Right lobe of liver (tissue), 6 donors: ENCODE results near the gene AFAP1. TPM values are rescaled to one million over a fixed set of nuclear protein-coding genes. Genes with fewer than 3 reads are reported as not detected.

Source experiments
- ATAC-seq, 4 donors: fragments of 200-7000 bp; cut with Tn5 transposase; one replicate each; pipeline ENCODE4 v1.9.1; 2020; ENCODE audit warnings: mild to moderate bottlenecking in 4 of 4, moderate library complexity in 4 of 4
- DNase-seq, 3 donors: peaks; one replicate each; pipeline ENCODE4 v3.0.0-alpha.2; 2020
- H3K27ac ChIP-seq, 3 donors: fragments of 200-600 bp; one replicate each; pipeline ENCODE4 v1.8.0; 2022
- H3K27me3 ChIP-seq, 2 donors: fragments of 200-600 bp; one replicate each; pipeline ENCODE4 v1.8.0; 2022
- H3K36me3 ChIP-seq, 4 donors: fragments of 200-600 bp; sonication (generic) in 1 of 4; one replicate each; pipeline versions ENCODE4 v1.5.1 to v1.8.0; 2017 to 2022; ENCODE audit warnings: control low read depth in 1 of 4
- H3K4me1 ChIP-seq, 4 donors: fragments of 200-600 bp; sonication (generic) in 1 of 4; one replicate each; pipeline versions ENCODE4 v1.5.1 to v1.8.0; 2017 to 2022; ENCODE audit warnings: control low read depth in 1 of 4
- H3K4me3 ChIP-seq, 3 donors: fragments of 200-600 bp; one replicate each; pipeline ENCODE4 v1.8.0; 2022
- H3K9me3 ChIP-seq, 4 donors: fragments of 200-600 bp; sonication (generic) in 1 of 4; one replicate each; pipeline versions ENCODE4 v1.5.1 to v1.8.0; 2017 to 2022; ENCODE audit warnings: control low read depth in 1 of 4
- POLR2A ChIP-seq: fragments of 450-650 bp; IDR thresholded peaks from one replicate; pipeline ENCODE4 v1.6.1; 2017; ENCODE audit warnings: antibody characterized with exemption, mild to moderate bottlenecking
- WGBS: methylation state at CpG from one replicate; pipeline ENCODE4 v1.1.6; 2018; ENCODE audit warnings: low coverage, low lambda C conversion rate; ENCODE audit not compliant: insufficient coverage; ENCODE audit errors: missing lambda C conversion rate; 5-methylcytosine and 5-hydroxymethylcytosine counted together
- intact Hi-C, 2 donors: fragments of 100-400 bp; cut with DNase I; formaldehyde crosslinking; loops; one replicate each; pipeline versions ENCODE4 v1.11.2 to v1.14.1; 2022
- total RNA-seq, 6 experiments: library from RNA; depleted of rRNA in 2 of 6; stranded (reverse); fragments of >200 nt in 2 of 6; fragmentation: NEBNext Ultra II Directional in 3 of 6; extraction: Animal tissue kit (Norgen Biotek cat#: 25700) in 3 of 6; gene quantifications; one replicate each; pipeline versions ENCODE4 v1.1.0 to v1.2.4, GENCODE V29; 2016 to 2023
- TF ChIP-seq, protein P1 (sequence below), 4 donors: fragments of 200-600 bp in 3 of 4; fragments of 450-650 bp in 1 of 4; IDR thresholded peaks; one replicate each; pipeline versions ENCODE4 v1.5.1 to v1.8.0; 2016 to 2022; ENCODE audit warnings: antibody characterized with exemption in 4 of 4, mild to moderate bottlenecking in 2 of 4
- donor health status: DM: no; HTN: yes; CAD: no.
- donor health status: DM: no; HTN: no; CAD: no.
- donor health status: DM: no; HTN: no; CAD: no.
- donor health status: DM: no; HTN: yes; CAD: no.
- donor health status: DM: no; HTN: yes; CAD: no.

The AFAP1 gene
- total RNA-seq, 6 experiments from 2014 or later, result 0.95 to 3.1 (median 1.9) TPM

DNA sequence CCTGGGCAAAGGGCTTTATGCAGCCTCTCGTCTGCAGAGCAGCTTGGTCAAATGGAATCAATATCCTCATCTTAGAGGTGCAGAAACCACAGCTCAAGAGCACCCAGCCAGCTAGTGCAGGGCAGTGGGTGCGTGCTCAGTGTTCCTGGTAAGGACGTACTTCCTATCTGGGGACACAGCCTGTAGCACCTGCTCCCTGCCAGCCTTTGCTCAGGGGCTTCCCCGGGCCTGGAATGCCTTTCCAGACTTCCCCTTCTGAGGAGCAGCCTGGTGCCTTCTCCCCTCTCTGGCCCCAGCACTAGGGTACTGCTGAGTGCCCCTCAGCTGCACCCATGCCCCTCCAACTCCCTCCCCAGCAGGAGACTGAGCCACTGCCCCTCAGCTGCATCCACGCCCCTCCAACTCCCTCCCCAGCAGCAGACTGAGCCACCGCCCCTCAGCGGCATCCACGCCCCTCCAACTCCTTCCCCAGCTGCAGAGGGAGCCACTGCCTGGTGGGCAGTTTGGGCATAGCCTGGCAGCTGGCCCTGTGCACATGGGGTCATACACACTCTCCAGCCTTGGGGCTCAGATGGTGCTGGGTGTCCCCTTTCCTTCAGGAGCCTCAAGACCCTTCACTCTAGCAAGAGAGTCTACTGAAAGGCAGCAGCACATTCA is 42.2 kb upstream of the AFAP1 start:
- H3K4me1 ChIP-seq, result no peaks in the 10 kb centered on the region
- intact Hi-C loops, result loop anchor here in 1 of 2 donors (5.0 kb wide), 1 partner anchor 180 kb away; no protein-coding TSS in a partner anchor
- ATAC-seq, result no peak
- no peak for TF ChIP-seq POLR2A
- TF ChIP-seq, protein P1, sequence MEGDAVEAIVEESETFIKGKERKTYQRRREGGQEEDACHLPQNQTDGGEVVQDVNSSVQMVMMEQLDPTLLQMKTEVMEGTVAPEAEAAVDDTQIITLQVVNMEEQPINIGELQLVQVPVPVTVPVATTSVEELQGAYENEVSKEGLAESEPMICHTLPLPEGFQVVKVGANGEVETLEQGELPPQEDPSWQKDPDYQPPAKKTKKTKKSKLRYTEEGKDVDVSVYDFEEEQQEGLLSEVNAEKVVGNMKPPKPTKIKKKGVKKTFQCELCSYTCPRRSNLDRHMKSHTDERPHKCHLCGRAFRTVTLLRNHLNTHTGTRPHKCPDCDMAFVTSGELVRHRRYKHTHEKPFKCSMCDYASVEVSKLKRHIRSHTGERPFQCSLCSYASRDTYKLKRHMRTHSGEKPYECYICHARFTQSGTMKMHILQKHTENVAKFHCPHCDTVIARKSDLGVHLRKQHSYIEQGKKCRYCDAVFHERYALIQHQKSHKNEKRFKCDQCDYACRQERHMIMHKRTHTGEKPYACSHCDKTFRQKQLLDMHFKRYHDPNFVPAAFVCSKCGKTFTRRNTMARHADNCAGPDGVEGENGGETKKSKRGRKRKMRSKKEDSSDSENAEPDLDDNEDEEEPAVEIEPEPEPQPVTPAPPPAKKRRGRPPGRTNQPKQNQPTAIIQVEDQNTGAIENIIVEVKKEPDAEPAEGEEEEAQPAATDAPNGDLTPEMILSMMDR (IDR thresholded peaks at IDR 0.05), result no peak
- H3K9me3 ChIP-seq, result no peaks in the 10 kb centered on the region
- no peaks in the 10 kb centered on the region for H3K36me3 ChIP-seq
- no peak overlapping the region for H3K27ac ChIP-seq
- no peaks in the 10 kb centered on the region for H3K27me3 ChIP-seq
- peak in 1 of 3 donors; percentile 34 for DNase-seq
- 50% methylated on average over 1 of the region's 8 CpGs for WGBS
- H3K4me3 ChIP-seq, result no peak overlapping the region

DNA sequence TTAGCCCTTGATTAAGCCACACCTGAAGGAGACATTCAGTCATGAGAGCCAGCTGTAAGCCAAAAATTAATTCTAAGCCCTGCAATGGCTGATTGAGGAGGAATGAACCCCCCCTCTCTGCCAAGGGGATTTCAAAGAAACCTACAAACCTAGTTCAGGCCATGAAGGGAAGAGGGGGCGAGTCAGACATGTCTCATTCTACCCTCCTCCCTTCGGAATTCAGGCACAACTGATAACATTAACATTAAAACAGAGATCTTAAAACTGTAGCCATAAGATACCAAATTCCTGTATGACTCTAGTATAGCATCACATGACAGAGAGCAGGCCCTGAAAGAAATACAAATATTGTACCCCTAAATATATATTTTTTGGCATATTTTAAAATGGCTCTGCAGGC is 40.4 kb upstream of the AFAP1 start:
- no peak overlapping the region for H3K27ac ChIP-seq
- no peaks in the 10 kb centered on the region for H3K9me3 ChIP-seq
- TF ChIP-seq, protein P1 (IDR thresholded peaks at IDR 0.05), result no peak
- no peak for TF ChIP-seq POLR2A
- H3K4me3 ChIP-seq, result no peak overlapping the region
- H3K27me3 ChIP-seq, result no peaks in the 10 kb centered on the region
- WGBS, result 64% methylated on average over 2 of the region's 2 CpGs
- ATAC-seq (no peak), DNase-seq (no peak)
- intact Hi-C loops, result loop anchor here in 1 of 2 donors (5.0 kb wide), 1 partner anchor 178 kb away; no protein-coding TSS in a partner anchor
- no peaks in the 10 kb centered on the region for H3K4me1 ChIP-seq
- H3K36me3 ChIP-seq, result no peaks in the 10 kb centered on the region

DNA sequence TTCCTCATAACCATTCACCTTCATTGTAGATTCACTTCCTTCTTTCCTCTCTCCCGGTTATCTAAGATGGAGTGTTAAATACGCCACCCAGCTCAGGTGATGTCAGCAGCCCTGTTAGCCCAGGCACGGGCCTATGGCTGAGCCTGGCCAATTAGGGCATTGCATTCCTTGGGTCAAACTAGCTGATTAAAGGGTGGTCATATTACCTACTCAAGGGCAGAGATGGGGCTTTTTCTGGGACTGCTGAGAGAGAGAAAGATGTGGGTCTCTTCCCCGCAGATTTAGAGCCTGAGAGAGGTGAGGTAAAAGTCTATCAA is 39.9 kb upstream of the AFAP1 start:
- Histone ChIP-seq H3K9me3 (no peaks in the 10 kb centered on the region), H3K27ac (no peak overlapping the region), H3K27me3 (no peaks in the 10 kb centered on the region), H3K36me3 (no peaks in the 10 kb centered on the region), H3K4me1 (no peaks in the 10 kb centered on the region), H3K4me3 (no peak overlapping the region)
- no peak for TF ChIP-seq POLR2A
- TF ChIP-seq, protein P1 (IDR thresholded peaks at IDR 0.05), result no peak
- no peak for DNase-seq
- intact Hi-C loops, result no loop called here
- ATAC-seq, result no peak
- WGBS, result 66% methylated on average over 4 of the region's 4 CpGs

DNA sequence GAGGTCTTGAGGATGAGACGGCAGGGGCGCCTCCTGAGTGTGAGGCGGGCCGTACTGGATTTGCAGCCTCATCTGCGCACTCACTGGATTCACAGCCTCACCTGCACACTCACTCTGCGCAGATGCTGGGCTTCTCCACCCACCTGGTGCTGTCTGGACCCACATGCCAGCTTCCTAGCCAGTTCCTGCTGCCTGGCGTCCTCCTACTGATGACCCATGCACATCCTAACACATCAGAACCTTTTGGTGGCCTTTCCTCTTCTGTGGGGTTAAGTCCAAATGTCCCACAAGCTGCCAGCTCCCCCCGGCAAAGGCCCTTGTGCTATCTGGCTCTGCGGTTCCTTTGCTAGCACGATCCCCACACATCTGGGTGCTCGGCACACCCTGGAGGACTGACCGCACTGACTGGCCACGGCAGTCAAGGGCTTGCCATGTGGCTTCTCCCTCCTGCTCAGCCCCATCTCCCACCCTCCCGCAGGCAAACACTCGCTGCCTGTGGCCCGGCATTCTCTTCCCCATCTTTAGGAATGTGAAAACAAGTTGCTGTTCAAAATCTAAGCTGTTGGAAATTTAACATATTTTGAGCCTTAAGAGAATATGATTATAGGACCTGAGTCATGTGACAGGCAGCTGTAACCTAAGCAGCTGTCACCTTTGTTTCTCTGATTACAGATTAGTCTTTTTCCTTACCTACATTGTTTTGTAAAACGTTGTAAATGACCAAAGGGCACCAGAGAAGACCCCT is 39.4 kb upstream of the AFAP1 start:
- ATAC-seq, result peak in 1 of 4 donors; percentile 10
- TF ChIP-seq POLR2A, result no peak
- H3K36me3 ChIP-seq, result no peaks in the 10 kb centered on the region

DNA sequence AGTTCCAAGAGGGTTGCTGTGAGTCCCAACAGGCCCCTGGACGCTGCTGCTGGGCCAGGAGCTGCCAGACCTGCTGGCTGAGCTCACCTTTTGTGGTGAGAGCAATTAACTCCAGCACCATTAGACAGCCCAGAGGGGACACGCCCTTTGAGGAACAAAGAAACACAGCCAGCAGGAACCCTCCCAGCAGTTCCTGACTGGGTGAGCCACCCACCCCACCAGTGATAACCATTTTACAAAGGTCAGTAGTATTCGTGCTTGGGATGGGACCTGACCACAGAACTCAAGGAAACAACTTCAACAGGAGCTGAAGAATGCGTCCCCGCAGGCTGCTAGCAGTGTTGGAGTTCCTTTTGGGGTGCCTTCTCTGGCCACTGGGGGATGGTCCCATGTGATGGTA is 38.8 kb upstream of the AFAP1 start:
- TF ChIP-seq, protein P1 (IDR thresholded peaks at IDR 0.05), result no peak
- TF ChIP-seq POLR2A, result no peak
- no peak overlapping the region for H3K27ac ChIP-seq
- H3K9me3 ChIP-seq, result no peaks in the 10 kb centered on the region
- no peaks in the 10 kb centered on the region for H3K27me3 ChIP-seq
- H3K4me3 ChIP-seq, result no peak overlapping the region
- no peak for DNase-seq
- peak in 1 of 4 donors; percentile 17 for ATAC-seq
- no peaks in the 10 kb centered on the region for H3K36me3 ChIP-seq
- intact Hi-C loops, result no loop called here
- WGBS, result 31% methylated on average over 3 of the region's 5 CpGs
- H3K4me1 ChIP-seq, result no peaks in the 10 kb centered on the region

More for the DNA sequence above, 39.4 kb upstream of the AFAP1 start:
- intact Hi-C loops, result no loop called here
- no peak for DNase-seq
- 68% methylated on average over 5 of the region's 17 CpGs for WGBS
- Histone ChIP-seq H3K4me3 (no peak overlapping the region), H3K4me1 (no peaks in the 10 kb centered on the region), H3K27me3 (no peaks in the 10 kb centered on the region), H3K9me3 (no peaks in the 10 kb centered on the region), H3K27ac (no peak overlapping the region)
